HS-27A (cell line): ENCODE results near the gene ZNF282.
"Not testable (repeated sequence)": the region's sequence is repeated elsewhere in the genome, so short reads cannot be mapped to it uniquely, and the experiment has no call there.

ENCODE experiments used
- DNase-seq: peaks from one replicate; pipeline ENCODE4 v3.0.0-alpha.2; 2012; ENCODE audit warnings: low read depth, missing footprints

ZNF282 gene

GRCh38 chr7:149225106-149225505 is 29.8 kb downstream of the ZNF282 start:
- no peak for DNase-seq

- no peak for DNase-seq
Measured at GRCh38 chr7:149225656-149226055, 30.3 kb downstream of the ZNF282 start.

- not testable (repeated sequence) for DNase-seq
Measured at GRCh38 chr7:149226366-149226765, 31.0 kb downstream of the ZNF282 start.

GRCh38 chr7:149226840-149227494 is 31.6 kb downstream of the ZNF282 start:
- no peak for DNase-seq

GRCh38 chr7:149228831-149229471 is 33.6 kb downstream of the ZNF282 start:
- no peak for DNase-seq

GRCh38 chr7:149229526-149229925 is 34.2 kb downstream of the ZNF282 start:
- no peak for DNase-seq

- DNase-seq: no peak
Measured at GRCh38 chr7:149232362-149232761, 37.0 kb downstream of the ZNF282 start.

- DNase-seq: peak; percentile 59
Measured at GRCh38 chr7:149233655-149234204, 38.4 kb downstream of the ZNF282 start.

- no peak for DNase-seq
Measured at GRCh38 chr7:149237502-149237901, 42.2 kb downstream of the ZNF282 start.

GRCh38 chr7:149238051-149238450 is 42.7 kb downstream of the ZNF282 start:
- no peak for DNase-seq

GRCh38 chr7:149239345-149240143 is 44.2 kb downstream of the ZNF282 start, which contains the start of gene ZNF212:
TSS of gene ZNF212 (plus strand) at chr7:149239651. CDS start at chr7:149239779, 128 bp downstream.
- DNase-seq: no peak

GRCh38 chr7:149240637-149241036 is 45.3 kb downstream of the ZNF282 start:
- DNase-seq: no peak

GRCh38 chr7:149241696-149242095 is 46.4 kb downstream of the ZNF282 start:
- no peak for DNase-seq

- DNase-seq: no peak
Measured at GRCh38 chr7:149245244-149245643, 49.9 kb downstream of the ZNF282 start.

GRCh38 chr7:149245744-149246143 is 50.4 kb downstream of the ZNF282 start:
- DNase-seq: no peak

- no peak for DNase-seq
Measured at GRCh38 chr7:149248777-149249176, 53.4 kb downstream of the ZNF282 start.

GRCh38 chr7:149250151-149250550 is 54.8 kb downstream of the ZNF282 start:
- not testable (repeated sequence) for DNase-seq

GRCh38 chr7:149251518-149251917 is 56.2 kb downstream of the ZNF282 start:
- DNase-seq: not testable (repeated sequence)

- no peak for DNase-seq
Measured at GRCh38 chr7:149252378-149252777, 57.0 kb downstream of the ZNF282 start.

- no peak for DNase-seq
Measured at GRCh38 chr7:149253665-149254064, 58.3 kb downstream of the ZNF282 start.

GRCh38 chr7:149254181-149254858 is 59.0 kb downstream of the ZNF282 start:
- no peak for DNase-seq

GRCh38 chr7:149255174-149255573 is 59.8 kb downstream of the ZNF282 start:
- no peak for DNase-seq
